BLaER1 (cell line): ENCODE data around the gene ADCY2.

Experiments
- H3K27ac ChIP-seq: shearing (Covaris generic); formaldehyde crosslinking; 2 replicates; pipeline ENCODE4 v1.8.1; 2022
- H3K27me3 ChIP-seq: shearing (Covaris generic); formaldehyde crosslinking; 2 replicates; pipeline ENCODE4 v1.8.1; 2022
- H3K36me3 ChIP-seq: shearing (Covaris generic); formaldehyde crosslinking; 2 replicates; pipeline ENCODE4 v1.8.1; 2022
- H3K4me1 ChIP-seq: shearing (Covaris generic); formaldehyde crosslinking; 2 replicates; pipeline ENCODE4 v1.8.1; 2022
- H3K4me2 ChIP-seq: shearing (Covaris generic); formaldehyde crosslinking; 2 replicates; pipeline ENCODE4 v1.8.1; 2022
- H3K4me3 ChIP-seq: shearing (Covaris generic); formaldehyde crosslinking; 2 replicates; pipeline ENCODE4 v1.8.1; 2022
- H3K9ac ChIP-seq: shearing (Covaris generic); formaldehyde crosslinking; 2 replicates; pipeline ENCODE4 v1.8.1; 2022
- H3K9me3 ChIP-seq: shearing (Covaris generic); formaldehyde crosslinking; 2 replicates; pipeline ENCODE4 v1.8.1; 2022
- H4K20me1 ChIP-seq: shearing (Covaris generic); formaldehyde crosslinking; 2 replicates; pipeline ENCODE4 v1.8.1; 2022
- Cebpa-rat ChIP-seq: shearing (Covaris generic); IDR thresholded peaks from 2 replicates; pipeline ENCODE4 v1.8.1; 2022

Gene ADCY2

DNA sequence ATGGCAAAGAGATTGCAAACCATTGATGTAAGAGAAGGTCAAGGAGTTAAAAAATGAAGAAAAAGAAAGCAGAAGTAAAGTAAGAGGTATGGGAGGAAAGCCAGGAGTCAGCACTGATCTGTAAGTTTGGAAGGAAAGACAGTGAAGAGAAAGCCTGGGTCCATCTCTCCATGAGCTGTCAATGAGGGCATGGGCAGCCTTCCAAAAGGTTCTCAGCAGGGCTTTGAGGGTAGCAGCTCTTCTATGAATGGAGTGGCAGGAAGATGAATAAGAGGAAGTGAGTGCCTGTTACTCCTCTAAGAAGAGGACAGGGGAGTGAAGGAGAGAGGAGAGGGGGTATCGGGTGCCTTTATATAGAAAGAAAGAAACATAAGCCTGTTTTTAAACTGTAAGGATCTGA is 97.1 kb downstream of the ADCY2 start:
- Histone ChIP-seq H3K27me3 (no peaks in the 10 kb centered on the region), H3K4me3 (no peak overlapping the region), H3K4me1 (peaks cover 7% of the 10 kb centered on the region), H3K9me3 (peaks cover 14% of the 10 kb centered on the region; the same call in 1 of the 2 replicates), H3K4me2 (no peak overlapping the region), H3K27ac (no peak overlapping the region), H4K20me1 (no peaks in the 10 kb centered on the region), H3K36me3 (no peaks in the 10 kb centered on the region), H3K9ac (no peak overlapping the region)
- TF ChIP-seq Cebpa-rat: no peak

DNA sequence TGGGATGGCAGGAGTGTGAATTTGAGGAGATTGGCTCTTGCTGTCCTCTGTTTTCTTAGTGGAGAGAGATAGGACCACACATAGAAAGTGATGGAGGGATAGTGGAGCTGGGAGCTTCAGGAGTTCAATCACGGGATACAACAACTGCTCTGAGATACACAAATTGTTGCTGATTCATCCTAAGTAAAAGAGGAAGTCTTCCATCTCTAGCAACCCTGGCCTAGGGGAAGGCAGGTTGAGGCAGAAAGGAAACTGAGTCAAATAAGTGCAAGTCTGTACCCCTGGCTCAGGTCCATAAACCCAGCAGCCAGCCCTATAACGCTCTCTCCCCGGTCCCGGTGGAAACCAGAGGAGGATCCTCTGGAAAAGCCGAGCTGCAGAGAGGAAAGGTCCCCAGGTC is 97.7 kb downstream of the ADCY2 start:
- no peak overlapping the region for H3K4me2 ChIP-seq
- H4K20me1 ChIP-seq: no peaks in the 10 kb centered on the region
- H3K27ac ChIP-seq: no peak overlapping the region
- no peak for TF ChIP-seq Cebpa-rat
- H3K9me3 ChIP-seq: peaks cover 11% of the 10 kb centered on the region; the same call in 1 of the 2 replicates
- no peaks in the 10 kb centered on the region for H3K36me3 ChIP-seq
- no peak overlapping the region for H3K9ac ChIP-seq
- no peak overlapping the region for H3K4me3 ChIP-seq
- H3K4me1 ChIP-seq: peaks cover 7% of the 10 kb centered on the region
- H3K27me3 ChIP-seq: no peaks in the 10 kb centered on the region

DNA sequence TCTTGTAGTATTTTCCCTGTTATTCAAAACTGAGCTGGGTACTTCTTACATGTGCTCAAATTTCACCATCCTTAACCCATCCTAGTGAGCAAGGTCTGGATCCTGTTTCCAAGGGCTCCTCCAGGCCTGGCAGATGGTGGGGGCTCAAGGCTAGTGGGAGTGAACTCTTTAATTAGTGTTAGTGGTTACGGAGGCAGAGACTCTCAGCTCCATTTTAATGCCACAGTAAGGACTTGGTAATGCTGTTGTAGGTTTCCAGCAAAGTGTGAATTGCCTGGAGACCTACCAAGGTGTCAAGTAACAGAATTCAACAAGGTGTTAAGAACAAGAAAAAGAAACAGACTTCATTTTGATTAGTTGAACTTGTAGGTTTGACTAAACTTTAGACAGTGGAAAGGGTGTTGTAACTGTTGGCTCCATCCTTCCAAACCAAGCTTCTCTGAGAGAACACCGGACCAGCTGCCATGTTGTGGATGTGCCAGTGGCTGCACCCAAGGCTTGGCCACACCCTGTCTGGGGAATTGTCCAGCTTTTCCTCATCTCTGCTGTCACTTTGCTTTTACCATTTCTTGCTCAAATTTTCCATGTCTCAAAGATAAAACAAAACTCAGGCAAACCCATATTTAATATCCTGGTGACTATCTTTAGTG is 98.7 kb downstream of the ADCY2 start:
- H3K36me3 ChIP-seq: no peaks in the 10 kb centered on the region
- TF ChIP-seq Cebpa-rat: no peak
- no peak overlapping the region for H3K4me2 ChIP-seq
- H3K4me1 ChIP-seq: peaks cover 7% of the 10 kb centered on the region
- H3K27ac ChIP-seq: no peak overlapping the region
- no peak overlapping the region for H3K9ac ChIP-seq
- H4K20me1 ChIP-seq: no peaks in the 10 kb centered on the region
- H3K9me3 ChIP-seq: peaks cover 1% of the 10 kb centered on the region; the same call in 1 of the 2 replicates
- no peak overlapping the region for H3K4me3 ChIP-seq
- no peaks in the 10 kb centered on the region for H3K27me3 ChIP-seq

DNA sequence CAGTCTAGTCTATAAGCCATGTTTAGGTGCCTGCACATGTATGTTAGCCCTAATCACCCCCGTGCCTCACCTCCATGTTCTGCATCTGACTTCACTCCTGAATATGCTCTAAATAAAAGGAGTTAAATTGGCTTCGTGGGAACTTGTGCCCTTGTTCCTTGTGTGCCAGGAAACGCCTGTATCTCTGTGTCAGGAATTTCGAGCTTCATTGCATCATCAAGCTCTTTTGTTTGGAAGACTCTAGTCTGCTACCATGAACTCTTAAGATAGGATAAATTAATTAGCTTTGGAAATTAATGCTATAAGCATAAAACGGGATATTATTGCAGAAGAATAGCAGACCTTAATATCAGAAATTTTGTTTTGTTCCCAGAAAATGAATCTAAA is 99.2 kb downstream of the ADCY2 start:
- no peak for TF ChIP-seq Cebpa-rat
- Histone ChIP-seq H4K20me1 (no peaks in the 10 kb centered on the region), H3K27ac (no peak overlapping the region), H3K4me1 (peaks cover 7% of the 10 kb centered on the region), H3K4me2 (no peak overlapping the region), H3K4me3 (no peak overlapping the region), H3K9ac (no peak overlapping the region), H3K9me3 (no peaks in the 10 kb centered on the region), H3K27me3 (no peaks in the 10 kb centered on the region), H3K36me3 (no peaks in the 10 kb centered on the region)

DNA sequence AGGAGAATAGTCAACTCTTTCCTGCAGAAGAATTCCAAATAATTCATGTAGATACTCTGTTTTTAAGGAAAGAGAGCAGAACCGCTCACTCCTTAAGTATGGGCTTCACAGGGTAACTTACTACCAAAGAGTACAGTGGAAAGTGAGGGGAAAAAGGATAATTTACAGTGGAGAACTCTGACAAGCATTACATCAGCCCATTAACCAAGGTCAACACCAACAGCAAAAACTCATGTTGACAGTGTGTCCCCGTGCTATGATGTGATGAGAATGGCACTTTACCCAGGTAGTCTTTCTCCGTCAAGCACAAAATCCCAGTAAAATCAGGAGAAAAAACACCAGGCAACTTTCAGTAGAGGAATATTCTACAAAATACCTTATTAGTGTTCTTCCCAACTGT is 104.3 kb downstream of the ADCY2 start:
- Histone ChIP-seq H4K20me1 (no peaks in the 10 kb centered on the region), H3K27me3 (no peaks in the 10 kb centered on the region), H3K36me3 (no peaks in the 10 kb centered on the region), H3K9me3 (no peaks in the 10 kb centered on the region), H3K27ac (no peak overlapping the region), H3K4me3 (no peak overlapping the region), H3K4me1 (peaks cover 7% of the 10 kb centered on the region), H3K4me2 (no peak overlapping the region), H3K9ac (no peak overlapping the region)
- no peak for TF ChIP-seq Cebpa-rat

DNA sequence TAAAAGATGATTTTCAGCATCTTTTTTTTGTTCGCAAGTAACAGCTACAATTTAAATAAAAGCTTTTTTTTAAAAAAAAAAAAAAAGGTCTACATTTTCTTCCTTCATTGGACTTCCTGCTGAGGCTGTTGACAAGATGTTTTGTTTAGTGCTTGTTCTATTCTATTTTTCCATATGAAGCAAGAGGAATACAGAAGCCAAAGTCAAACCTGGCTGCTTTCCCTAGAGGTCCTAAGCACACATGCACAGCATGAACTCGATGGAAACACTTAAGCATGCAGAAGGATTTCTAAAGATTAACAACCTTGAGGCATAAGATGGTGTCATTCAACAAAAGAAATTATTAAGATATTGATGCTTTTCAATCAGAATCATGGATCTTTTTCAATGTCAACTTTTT is 105.1 kb downstream of the ADCY2 start:
- Histone ChIP-seq H3K4me3 (no peak overlapping the region), H3K4me1 (peaks cover 7% of the 10 kb centered on the region), H3K27me3 (no peaks in the 10 kb centered on the region), H3K4me2 (no peak overlapping the region), H3K9ac (no peak overlapping the region), H3K36me3 (no peaks in the 10 kb centered on the region), H4K20me1 (no peaks in the 10 kb centered on the region), H3K9me3 (no peaks in the 10 kb centered on the region), H3K27ac (no peak overlapping the region)
- TF ChIP-seq Cebpa-rat: no peak

DNA sequence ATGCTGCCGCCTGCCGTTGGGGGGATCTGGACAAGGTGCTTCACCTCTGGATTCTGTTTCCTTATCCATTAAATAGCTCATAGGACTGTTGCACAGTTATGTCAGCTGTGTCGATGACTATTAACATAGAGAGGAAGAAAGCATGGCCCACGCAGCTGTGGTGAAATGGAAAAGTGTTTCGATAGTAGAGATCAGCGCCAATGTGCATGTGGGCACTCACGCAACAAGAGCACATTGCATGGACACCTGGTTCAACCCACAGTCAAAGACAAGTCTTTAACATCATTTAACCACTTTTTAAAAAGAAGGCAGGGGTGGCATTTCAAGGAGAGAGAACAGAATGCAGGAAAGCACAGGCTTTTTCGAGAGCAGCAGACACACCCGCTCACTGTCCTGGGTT is 107.6 kb downstream of the ADCY2 start:
- H3K4me1 ChIP-seq: no peaks in the 10 kb centered on the region
- H3K27me3 ChIP-seq: no peaks in the 10 kb centered on the region
- no peaks in the 10 kb centered on the region for H3K36me3 ChIP-seq
- no peak overlapping the region for H3K27ac ChIP-seq
- no peaks in the 10 kb centered on the region for H4K20me1 ChIP-seq
- H3K9ac ChIP-seq: no peak overlapping the region
- no peak overlapping the region for H3K4me2 ChIP-seq
- no peaks in the 10 kb centered on the region for H3K9me3 ChIP-seq
- TF ChIP-seq Cebpa-rat: no peak
- H3K4me3 ChIP-seq: no peak overlapping the region

DNA sequence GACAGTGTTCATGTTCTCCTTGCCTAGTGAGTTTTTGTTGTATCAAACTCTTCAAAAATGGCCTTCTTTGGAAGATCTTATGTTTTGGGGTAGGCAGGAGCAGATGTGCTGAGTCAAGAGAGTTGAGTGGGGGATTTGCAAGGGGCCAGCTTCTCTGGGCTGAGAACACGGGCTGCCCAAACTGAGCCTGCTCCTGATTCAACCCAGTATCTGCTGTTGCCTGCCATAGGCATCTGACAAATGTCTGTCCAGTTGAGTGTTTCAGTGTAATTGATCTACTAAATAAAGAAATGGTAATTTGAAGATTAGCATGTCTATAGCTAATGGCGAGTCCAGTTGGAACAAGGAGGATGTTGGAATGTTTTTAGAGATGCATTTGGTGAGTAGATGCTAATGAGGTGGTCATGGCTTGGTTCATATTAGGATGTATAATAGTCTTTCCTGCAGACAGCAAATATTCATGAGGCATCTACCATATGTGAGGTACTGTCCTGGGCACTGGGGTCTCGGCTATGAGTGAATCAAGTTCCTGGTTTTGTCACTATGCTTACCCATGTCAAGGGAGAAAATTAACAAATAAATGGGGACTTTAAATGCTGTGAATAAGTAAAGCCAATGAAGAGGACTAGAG is 119.5 kb downstream of the ADCY2 start:
- Histone ChIP-seq H3K4me3 (no peak overlapping the region), H3K9me3 (no peaks in the 10 kb centered on the region), H3K9ac (no peak overlapping the region), H3K4me2 (no peak overlapping the region), H3K27me3 (no peaks in the 10 kb centered on the region), H3K4me1 (no peaks in the 10 kb centered on the region), H4K20me1 (no peaks in the 10 kb centered on the region), H3K36me3 (no peaks in the 10 kb centered on the region), H3K27ac (no peak overlapping the region)
- TF ChIP-seq Cebpa-rat: no peak

DNA sequence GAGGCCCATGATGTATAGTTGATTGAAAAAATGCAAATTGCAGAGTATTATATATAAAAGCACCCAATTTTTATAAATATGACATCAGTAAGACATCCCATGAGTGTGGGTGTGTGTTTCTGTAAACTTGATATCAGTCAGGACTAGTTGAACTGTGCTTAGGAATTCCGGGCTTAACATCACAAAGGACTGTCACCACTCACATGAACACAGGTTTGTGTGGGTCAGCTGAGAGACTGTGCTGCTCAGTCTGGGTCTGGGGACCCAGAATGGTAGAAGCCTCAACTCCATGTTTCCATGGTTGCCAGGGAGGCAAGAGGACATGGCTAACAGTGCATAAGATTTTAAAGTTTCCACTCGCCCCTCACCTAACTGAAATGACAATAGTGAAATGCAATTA is 120.3 kb downstream of the ADCY2 start:
- no peaks in the 10 kb centered on the region for H3K4me1 ChIP-seq
- H3K27me3 ChIP-seq: no peaks in the 10 kb centered on the region
- no peaks in the 10 kb centered on the region for H3K36me3 ChIP-seq
- no peak overlapping the region for H3K4me3 ChIP-seq
- no peaks in the 10 kb centered on the region for H3K9me3 ChIP-seq
- H3K4me2 ChIP-seq: no peak overlapping the region
- H4K20me1 ChIP-seq: no peaks in the 10 kb centered on the region
- TF ChIP-seq Cebpa-rat: no peak
- no peak overlapping the region for H3K9ac ChIP-seq
- no peak overlapping the region for H3K27ac ChIP-seq

DNA sequence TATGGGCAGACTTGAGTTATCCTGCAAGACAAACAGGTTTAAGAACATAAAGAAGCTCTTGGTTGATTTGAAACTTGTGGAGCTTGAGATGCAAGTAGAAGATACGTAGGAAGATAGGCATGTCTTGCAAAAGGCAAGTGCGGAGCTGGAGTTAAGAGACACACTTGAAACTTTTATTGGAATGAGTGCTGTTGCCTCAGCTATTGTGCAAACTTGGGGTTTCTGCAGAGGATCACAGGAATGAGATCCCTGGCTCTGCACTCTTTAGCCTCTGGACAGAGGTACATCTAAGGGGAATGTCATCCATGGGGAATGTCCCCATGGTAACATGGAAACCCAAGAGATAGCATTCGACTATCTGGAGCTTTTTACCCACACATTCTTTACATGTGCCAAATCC is 121.1 kb downstream of the ADCY2 start:
- Histone ChIP-seq H3K27me3 (no peaks in the 10 kb centered on the region), H3K27ac (no peak overlapping the region), H4K20me1 (no peaks in the 10 kb centered on the region), H3K4me2 (no peak overlapping the region), H3K4me3 (no peak overlapping the region), H3K9me3 (no peaks in the 10 kb centered on the region), H3K9ac (no peak overlapping the region), H3K4me1 (no peaks in the 10 kb centered on the region), H3K36me3 (no peaks in the 10 kb centered on the region)
- TF ChIP-seq Cebpa-rat: no peak
